ENCODE results near the gene ABCE1.

ABCE1 gene

GRCh38 chr4:145177906-145178538 lies 79.9 kb downstream of the ABCE1 start:
- DNase-seq = no peak

GRCh38 chr4:145178740-145179280 lies 80.7 kb downstream of the ABCE1 start:
- no peak for DNase-seq
